Ureter (tissue), 1 donor: ENCODE data around the gene PARD3B. TPM values are rescaled to one million over a fixed set of nuclear protein-coding genes. Genes with fewer than 3 reads are reported as not detected.

Experiments
- DNase-seq: peaks from one replicate; pipeline ENCODE4 v3.0.0-alpha.2; 2020; ENCODE audit warnings: low spot score
- total RNA-seq: library from RNA; stranded (reverse); gene quantifications from one replicate; pipeline ENCODE4 v1.2.4, GENCODE V29; 2023
- donor health status: DM: yes; HTN: yes; CAD: no.

Gene PARD3B
- total RNA-seq, 1 donor from 2014 or later = 31.4 TPM

DNA sequence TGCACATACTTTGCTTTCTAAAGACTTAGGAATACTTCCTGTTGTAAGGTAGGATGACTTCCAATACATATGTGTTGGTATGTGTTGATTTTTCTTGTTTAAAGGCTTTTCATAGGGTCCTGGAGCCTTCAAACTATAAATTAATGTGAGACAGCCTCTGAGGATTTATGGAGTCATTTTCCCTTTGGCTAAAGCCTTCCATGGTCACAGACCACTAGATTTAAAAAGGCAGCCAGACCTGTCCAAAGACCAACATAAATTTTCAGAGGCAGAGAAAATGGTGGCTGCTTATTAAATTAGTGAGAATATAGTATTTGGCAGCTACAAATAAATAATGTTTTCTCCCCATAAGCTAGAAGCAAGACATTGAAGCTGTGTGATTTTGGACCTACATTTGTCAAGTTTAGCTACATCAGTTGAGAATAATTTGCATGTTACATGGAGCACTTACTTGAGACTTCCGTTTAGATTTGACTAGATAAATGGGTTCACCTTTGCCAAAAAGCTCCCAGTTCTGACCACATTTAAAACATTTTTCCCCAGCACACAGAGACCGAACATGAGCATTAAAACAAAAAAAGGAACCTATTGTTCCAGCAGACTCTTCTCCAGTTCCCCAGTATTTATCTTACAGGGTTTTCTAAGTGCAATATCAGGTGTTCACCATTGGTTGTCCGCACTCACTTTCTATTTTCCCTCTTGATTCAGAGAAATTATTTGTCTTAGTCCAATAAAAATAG is 402.9 kb downstream of the PARD3B start:
- no peak for DNase-seq

DNA sequence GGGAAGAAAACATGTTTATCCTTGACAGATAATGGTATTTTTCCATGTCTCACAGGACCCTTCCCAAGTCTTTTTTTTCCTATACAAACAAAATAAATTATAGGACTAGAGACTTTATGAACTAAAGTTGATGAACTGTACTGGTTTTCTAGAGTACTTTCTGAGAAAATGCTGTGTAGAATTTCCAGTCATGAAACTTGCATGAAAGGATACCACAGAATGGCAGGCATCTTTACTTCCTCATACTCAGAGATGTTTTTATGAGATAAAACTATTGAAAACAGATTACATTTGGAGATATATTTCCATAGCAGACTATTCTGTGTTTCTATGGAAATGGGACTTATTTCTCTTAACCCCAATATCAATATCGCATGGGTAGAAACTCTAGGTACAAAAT is 403.5 kb downstream of the PARD3B start:
- DNase-seq = no peak

DNA sequence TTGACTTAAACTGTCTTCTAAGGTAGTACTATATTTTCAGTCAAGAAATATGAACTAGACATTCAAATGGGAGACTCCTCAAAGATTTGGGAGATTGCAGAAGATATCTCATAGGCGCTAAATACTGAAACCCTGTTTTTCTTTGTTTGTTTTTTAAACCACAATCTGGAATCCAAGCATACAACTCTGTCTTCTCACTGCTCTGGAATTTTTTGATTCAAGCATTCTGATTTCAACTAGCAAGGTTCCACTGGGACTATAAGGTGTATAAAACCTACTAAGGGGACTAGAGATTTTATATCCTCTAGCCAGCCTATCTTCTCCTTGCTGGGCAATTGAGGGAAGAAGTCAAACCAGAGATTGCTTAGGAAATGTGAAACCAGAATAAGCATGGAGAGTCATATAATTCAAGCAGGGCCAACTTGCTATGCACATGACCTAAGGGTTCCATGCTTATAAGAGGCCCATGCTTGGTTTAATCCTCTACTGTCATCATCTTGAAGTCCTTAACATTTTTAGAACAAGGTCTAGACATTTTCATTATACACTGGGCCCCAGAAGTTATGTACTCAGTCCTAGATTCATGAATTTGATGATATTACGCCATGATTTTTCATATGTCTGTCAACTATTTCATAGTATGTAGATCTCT is 405.5 kb downstream of the PARD3B start:
- DNase-seq = no peak

DNA sequence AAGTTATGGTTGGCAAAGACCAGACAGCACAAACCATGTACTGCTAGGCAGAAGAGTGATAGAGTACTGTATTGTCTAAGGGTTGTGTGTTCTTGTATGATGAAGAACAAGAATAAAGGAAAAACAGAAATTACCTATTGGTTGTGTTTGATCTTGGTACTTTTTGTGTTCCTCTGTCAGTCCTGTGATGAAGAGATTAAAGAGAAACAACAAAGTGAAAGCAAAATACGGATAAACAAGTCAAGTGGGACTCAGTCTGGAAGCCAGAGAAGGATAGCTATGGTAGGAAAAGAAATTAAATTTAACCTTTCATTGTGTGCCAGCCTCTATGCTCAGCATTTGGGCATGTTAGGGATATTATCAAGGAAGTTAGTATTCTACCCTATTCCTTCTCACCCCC is 413.1 kb downstream of the PARD3B start:
- DNase-seq = no peak

DNA sequence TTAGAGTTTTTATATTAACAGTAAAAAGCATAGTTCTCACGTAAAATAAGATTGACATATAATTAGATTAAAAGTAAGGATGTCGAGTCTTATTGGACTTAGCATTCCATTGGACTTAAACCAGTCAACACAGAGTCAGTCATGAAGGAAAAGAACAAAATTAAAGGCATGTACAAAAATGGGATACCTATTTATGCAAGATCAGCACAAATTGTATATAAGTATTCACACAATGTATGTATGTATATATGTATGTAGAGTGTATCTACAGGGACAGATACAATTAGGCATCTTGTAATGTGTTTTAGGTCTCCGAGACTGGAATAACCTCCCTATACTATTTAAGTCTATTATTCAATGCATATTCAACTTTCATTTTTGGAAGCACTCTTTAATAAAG is 419.1 kb downstream of the PARD3B start:
- no peak for DNase-seq

DNA sequence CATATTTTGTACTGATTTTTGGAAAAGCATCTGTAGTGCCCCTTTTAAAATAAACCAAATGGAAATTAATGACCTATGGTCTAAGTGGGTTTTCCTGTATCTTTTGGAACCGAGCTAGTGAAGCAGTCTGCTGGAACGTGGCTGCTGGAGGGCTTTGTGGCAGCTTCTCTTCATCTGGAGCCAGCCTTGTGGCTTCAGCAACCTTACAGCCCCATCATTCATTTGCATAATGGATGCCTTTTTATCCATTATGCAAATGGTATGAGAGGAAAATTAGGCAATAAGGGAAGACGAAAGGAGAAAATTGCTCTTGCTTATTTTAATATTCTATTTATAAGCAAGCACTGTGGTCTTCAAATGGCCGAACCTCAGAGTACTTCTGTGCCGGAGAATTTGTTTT is 421.0 kb downstream of the PARD3B start:
- DNase-seq = no peak

DNA sequence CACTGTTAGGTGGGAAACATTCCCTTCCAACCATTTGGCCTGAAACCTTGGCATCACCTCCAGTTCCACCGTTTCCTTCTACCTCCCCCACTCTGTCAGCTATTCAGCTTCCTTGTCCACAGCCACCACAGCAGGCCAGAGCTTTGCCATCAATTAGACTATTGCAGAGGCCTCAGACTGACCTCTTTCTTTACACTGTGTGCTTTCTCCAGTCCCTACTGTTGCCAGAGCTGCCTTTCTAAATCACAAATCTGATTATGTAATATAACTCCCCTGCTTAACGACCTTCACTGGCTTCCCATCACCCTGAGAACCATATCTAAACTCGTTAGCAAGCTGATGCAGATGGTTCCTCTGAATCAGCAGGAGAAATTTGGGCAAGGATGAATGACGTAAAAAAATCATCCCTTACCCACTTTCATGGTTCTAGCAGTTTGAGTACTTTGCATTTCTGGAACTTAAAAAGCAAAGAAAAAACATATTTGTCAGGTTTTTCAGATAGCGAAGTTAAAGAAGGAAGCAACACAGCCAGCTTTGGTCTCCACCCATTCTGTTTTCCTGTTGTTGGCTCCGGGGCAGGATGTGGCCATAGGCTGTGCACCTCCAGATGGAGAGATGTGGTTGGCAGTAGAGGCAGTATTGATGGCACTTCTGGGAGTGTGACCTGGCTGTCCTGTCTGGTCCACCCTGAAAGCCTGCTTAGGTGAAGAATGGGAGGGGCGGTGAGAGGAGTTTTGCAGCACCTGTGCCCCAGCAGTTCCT is 422.1 kb downstream of the PARD3B start:
- no peak for DNase-seq

DNA sequence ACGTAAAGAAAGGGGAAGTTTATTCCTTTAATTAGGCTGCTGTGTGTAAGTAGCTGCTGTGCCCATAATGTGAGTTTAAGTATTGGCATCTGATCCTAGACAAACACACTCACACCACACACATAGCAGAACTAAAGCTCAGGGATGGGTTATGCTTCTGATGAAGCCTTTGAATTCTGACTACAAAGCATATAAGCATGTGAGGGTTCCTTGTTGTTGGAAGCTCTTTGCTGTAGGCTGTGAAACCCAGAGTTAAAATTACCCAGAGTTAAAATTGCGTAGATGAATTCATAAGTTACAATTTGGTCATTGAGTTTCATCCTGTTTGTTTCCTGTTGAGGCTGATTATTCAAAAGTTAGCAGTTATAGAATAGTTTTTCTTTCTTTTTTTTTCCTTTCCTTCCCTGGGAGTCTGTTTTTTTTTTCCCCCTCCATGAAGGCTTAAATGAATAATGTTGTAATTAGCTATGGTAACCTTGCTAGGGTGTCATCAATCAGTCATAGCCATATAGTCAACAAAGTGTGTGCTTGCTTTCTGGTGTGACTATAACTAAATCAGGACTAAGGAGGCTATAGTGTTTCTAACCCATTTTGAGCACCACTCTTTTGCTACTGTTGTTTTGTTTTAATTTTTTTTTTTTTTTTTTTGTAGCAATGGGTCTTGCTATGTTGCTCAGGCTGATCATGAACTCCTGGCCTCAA is 426.1 kb downstream of the PARD3B start:
- DNase-seq = no peak

DNA sequence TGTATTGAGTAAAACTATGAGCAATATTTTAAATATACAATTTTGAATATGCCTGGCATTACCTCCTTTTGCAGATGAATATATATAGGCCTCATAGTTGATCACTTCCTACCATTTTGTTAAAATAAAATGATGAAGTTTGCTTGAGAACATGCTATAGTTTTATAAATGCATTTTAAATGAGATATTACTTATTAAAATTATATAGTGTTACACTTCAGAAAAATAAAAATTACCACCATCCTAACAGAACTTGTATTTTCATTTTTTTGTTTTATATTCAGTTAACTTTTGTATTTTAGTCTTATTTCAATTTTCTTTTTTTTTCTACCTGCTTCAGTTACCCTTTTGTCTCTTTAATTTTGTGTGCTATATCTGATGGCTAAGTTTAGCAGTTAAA is 426.9 kb downstream of the PARD3B start:
- DNase-seq = no peak

DNA sequence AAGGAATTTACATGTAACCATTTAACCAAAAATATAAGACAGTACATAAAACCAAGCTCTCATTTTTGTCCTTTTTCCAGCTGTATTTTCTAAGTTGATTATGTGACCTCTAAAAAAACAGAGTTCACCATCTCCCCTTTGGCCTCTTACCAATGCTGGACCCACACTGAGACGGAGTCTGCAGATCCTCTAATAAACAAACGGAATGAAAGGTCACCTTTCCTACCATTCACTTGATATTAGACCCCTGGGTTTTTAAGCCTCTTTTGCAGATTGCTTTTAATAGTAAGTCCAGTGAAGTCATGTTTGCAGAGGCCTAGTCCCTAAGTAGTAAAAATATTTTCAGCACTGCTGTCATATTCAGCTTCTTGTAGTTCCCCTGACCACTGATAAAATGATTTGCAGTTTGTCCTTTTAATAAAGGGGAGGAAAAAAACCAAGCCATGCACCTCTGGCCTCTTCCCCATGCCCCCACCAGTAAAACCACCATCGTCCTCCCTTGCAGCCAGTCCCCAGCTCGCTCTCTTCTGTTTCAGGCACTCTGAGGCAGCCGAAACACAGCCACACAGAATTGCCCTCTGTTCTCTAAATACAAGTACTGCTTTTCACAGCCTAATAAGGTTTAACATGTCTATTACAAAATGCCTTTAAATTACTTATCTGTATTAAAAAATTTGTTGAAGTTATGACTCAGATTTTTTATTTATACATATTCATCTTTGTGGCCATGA is 427.5 kb downstream of the PARD3B start:
- DNase-seq = no peak

DNA sequence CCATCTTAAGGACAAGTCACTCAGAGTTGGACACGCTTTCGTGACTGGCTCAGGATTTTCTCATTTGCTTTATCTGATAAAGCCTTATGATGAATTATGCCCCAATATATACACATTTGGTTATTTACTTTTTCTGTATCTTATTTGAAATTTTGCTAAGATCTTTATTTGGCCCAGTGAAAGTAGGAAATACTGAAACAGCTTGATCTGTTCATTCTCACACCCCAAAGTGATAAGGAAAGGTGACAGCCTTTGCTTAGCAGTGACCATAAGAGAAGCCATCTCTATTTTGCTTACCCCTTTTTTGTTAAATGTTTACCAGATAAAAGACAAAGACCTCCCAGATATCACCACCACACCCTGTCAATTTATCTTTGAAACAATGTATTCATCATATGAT is 428.3 kb downstream of the PARD3B start:
- no peak for DNase-seq

DNA sequence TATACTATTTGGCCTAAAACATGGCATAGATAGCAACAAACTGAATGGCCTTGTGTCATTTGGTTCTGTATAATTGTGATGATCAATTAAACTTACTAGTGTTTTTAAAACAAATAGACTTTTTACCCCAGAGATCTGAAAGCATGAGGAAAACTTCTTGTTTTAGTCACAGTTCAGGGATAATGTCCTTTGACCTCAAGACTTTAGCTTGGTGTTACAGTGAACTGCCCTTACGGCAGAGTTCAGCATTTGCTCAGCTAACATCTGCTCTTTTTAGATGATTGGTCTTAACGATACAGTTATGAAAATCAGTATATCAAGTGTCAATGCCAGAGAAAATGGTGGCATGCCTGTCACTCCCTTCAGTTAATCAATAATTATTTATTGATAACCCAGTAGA is 429.2 kb downstream of the PARD3B start:
- no peak for DNase-seq

DNA sequence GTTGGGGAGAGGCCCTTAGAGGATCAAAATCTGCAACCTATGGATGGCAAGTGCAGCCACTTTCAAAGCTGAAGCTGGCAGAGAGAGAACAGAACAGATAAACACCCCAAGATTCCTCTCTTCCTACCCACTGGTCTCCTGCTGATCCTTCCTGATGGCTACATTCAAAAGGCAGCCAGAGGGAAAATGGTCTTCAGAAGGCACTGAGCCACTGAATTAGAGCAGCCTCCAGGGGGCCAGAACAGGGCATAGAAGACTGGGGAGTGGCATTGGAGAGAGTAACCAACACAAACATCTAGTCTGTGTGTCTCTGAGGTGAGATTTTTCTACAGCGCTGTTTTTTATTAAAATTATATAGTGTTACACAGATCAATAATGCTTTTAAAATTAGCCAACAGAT is 432.6 kb downstream of the PARD3B start:
- DNase-seq = no peak

DNA sequence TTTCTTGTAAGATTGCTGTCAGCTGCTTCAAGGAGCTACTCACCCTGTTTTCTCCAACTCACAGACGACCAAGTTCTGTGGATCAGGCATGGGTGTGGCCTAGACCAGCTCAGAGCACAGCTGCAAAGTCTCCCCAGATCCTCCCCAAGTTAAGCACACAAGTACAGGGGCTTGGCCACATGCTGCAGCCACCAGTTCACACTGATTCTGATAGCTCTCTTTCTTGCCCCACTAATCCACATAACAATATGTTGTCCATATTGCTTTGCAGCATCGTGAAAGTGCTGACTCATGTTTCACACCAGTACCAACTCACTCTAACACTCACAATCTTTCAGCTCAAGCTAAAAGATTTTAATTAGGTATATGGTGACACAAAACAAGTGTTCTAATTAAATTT is 437.0 kb downstream of the PARD3B start:
- no peak for DNase-seq

DNA sequence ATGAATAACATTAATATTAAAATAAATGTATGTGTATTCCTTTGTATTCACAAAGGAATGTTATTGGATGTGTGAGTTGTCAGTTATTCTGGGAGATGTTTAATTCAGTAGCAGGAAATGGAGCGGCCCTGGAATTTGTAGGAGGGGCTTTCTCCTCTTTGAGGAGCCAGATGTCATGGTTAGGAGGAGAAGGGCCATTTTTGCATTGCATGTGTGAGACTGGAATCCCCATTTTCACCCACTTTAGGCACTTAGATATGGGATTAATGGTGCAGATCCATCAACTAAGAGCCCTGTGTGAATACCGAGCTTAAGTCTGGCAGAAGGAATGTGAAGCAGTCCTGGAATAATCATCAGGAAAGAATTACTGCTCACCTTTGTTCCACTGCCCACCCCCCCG is 439.2 kb downstream of the PARD3B start:
- no peak for DNase-seq

DNA sequence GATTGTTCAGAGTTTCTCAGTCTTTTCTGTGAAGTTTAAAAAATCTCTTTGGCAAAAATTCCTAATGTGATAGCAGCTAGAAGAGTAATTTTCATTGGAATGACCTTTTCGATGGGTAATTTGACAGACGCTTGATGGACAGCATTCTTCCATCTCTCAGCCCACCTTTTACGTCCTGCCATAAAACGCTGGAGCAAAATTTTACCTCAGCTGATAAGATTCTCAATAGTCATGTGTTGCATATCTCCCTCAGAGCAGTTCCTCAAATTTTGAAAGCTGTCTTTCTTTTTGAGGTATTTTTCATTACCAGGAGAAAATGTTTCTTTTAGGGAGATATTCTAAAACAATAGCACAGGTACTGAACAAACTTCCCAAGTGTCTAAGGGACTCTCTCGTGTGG is 441.4 kb downstream of the PARD3B start:
- no peak for DNase-seq

DNA sequence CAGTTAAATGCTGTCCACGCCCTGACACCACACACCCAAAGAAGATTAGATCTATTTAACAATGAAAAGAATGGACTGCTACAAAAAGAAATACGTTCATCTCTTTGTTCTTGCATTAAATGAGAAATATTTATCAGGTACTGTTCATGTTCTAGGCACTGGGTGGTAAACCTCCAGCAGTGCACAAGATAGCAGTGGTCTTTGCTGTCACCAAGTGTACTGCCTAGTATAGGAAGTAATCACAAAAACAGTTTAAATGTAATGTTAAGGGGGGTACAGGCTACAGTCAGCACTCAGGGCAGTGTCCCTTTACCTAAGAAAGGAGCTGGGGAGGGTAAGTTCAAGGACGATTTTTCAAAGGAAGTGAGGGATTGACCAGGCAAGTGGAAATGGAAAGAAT is 443.6 kb downstream of the PARD3B start:
- DNase-seq = no peak

DNA sequence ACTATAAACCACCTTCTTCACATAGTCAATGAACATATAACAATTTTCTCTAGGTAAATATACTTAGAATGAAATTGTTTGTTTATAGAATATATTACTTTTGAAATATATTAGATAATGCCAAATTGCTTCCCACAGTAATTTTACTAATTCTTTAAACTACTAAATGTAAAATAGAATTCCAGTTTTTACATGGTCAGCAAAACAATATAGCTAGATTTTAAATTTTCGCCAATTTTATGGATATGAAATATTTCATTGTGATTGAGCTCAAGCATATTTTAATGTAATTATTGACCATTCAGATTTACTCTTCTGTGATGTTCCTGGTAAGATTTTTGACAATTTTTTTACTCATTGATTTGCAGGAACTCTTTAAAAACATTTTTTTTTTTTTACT is 444.6 kb downstream of the PARD3B start:
- no peak for DNase-seq

DNA sequence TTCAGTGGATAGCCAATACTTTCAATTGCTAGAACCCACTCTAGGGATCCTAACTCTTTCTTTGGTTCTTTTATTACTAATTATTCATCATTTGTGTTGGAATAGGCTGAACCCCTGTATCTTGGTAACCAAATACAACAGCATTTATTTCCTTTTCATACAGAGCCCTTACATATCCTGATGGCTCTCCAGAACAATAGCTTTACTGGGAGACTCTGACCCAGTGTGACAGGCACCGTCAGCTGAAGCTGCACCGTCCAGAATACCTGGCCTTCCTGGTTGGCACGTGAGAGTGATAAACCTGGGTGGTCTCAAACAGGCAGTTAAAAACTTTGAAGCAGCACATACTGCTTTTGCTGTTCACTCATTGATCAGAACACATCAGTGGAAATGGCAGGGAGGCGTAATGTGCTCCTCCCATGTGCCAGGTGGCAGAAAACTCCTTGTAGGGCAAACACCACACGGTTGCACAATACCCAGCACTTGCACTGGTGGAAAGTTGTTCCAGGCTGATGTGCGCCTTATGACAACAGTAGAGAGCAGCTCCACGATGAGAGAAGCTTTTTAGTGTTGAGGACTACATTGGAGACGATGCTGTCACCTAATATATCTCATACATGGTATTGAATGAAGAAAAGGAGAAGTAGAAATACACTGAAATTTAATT is 456.2 kb downstream of the PARD3B start:
- DNase-seq = no peak

DNA sequence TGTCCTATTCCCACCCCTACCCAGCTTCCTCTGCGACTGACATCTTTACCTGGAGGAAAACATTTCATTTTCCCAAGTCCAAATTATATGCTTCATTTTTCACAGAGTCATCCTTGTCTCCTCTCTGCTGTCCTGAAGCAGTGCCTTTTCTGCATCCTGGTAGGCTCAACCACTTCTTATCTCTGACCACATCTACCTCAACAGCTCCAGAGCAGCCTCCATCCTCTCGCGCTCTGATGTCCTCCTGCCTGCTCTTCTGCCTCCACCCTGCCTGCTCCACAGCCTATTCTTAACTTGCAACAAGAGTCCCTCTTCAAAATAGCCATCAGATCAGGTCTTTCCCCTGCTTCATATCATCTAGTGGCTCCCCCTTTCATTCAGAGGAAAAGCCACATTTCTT is 457.1 kb downstream of the PARD3B start:
- no peak for DNase-seq

DNA sequence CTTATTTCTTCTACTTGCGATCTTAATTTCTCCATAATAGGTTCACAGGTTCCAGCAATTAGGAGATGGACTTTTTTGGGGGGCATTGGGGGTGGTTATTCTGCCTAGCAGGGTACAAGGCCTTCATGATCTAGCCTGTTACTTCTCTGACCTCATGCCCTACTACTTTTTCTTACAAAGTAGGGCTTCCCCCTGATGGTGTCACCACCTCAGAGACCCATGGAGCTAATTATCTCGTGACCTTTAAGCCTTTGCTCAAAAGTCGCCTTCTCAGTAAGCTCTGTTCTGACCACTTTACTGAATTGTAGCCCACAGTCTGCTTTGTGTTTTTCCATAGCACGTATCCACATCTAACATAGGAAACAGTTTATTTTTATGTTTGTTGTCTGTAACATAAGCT is 458.0 kb downstream of the PARD3B start:
- no peak for DNase-seq
